Frontal cortex (tissue), 4 donors: ENCODE results near the gene MT1M. TPM values are rescaled to one million over a fixed set of nuclear protein-coding genes. Genes with fewer than 3 reads are reported as not detected.

Source experiments
- DNase-seq, 2 donors: peaks; one replicate each; pipeline ENCODE4 v3.0.0; 2012; ENCODE audit warnings: low spot score in 2 of 2
- FAIRE-seq: peaks from 2 replicates; lab custom pipeline; 2012; peaks lifted over from hg19 to GRCh38; lab: Jason Lieb, UNC
- total RNA-seq: library from RNA; depleted of rRNA; stranded (reverse); fragments of >200 nt; gene quantifications from one replicate; pipeline ENCODE4 v1.2.3, GENCODE V29; 2014
- donor health status: control.
- donor health status: control.
- donor health status: control.

Gene MT1M
- total RNA-seq, 1 donor from 2014 or later: not detected

DNA sequence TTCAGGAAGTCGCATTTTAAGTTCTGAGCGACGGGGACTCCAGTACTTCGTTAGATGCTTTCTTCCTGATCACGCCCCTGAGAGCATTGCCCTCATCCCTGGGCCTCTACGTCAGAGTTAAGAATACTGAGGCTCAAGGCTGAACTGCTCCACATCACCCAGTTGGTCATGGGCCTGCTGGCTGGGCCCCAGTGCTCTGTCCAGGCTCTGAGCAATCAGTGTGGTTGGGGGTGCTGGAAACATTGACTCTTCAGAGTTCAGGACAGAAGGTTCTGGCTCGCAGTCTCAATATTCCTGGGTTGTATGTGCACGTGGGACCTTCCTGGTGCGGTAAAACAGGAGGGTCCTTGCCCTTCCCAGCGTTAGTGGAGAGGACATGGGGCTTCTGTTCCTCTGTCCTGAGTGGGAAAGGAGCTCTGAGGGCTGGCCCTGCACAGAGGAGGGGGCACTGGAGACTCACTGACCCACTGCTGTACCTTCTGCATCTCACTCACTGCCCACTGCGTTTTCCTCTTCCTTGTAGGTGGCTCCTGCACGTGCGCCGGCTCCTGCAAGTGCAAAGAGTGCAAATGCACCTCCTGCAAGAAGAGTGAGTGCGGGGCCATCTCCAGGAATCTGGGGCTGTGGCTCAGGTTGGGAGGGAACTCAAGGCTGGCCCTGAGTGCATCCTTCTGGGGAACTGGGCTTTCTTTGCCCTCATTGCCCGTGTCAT is 6.4 kb upstream of the MT1M start:
- FAIRE-seq (no peak), DNase-seq (no peak)

DNA sequence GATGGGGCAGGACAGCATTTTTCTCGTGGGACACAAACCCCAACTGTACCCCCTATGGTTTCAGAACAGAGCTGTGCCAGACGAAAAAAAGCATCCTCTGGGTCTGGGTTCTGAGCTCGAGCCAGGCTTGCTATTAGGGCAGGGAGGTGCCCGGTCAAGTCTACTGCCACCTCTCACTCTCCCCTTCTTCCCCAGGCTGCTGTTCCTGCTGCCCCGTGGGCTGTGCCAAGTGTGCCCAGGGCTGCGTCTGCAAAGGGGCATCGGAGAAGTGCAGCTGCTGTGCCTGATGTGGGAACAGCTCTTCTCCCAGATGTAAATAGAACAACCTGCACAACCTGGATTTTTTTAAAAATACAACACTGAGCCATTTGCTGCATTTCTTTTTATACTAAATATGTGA is 5.8 kb upstream of the MT1M start:
- DNase-seq (no peak), FAIRE-seq (no peak)

DNA sequence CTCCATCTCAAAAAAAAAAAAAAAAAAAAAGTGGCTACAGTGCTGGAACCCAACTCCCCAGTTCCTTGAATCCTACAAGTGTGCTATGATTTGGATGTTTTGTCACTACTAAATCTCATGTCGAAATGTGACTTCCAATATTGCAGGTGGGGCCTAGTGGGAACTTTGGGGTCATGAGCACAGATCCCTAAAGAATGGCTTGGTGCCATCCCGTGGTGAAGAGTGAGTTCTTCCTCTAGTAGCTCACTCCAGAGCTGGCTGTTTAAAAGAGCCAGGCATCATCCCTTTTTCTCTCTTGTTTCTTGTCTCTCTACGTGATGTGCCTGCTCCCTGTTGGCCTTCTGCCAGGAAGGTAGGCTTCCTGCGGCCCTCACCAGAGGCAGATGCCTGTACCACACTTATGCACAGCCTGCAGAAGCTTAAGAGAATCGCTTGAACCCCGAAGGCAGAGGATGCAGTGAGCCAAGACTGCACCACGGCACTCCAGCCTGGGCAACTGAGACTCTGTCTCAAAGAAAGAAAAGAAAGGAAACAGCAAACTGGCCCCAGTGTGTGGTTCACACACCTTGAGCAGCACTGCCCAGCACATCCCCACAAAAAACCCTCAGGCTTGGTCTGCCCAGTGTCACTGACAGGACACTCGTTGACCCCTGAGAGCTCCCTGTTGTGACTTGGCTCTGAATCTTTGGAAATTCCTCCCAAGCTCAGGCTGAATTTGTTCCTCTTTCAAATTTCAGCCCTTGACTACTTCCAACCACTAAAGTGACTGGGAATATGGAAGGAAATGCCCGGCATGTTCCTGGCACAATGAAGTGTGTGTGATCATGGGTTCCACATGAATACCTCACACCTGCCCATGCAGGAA is 3.7 kb upstream of the MT1M start:
- FAIRE-seq (no peak), DNase-seq (no peak)

DNA sequence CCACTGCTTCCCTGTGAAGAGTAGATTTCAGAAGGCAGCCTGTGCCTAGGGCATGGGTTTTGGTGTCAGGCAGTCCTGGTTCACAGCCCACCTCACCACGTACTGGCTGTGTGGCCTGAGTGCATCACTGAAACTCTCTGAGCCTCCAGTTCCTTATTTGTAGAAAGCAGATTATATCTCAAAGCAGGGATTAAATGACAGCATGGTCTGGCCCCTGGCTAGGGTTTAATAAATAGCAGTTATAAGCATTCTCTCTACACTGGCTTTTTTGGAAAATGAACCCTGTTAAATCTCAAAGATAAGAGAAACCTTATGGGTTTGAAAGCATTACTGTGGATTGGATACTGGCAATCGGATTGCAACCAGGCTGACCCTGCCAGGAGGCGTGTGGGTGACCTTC is 2.9 kb upstream of the MT1M start:
- DNase-seq (no peak), FAIRE-seq (no peak)

DNA sequence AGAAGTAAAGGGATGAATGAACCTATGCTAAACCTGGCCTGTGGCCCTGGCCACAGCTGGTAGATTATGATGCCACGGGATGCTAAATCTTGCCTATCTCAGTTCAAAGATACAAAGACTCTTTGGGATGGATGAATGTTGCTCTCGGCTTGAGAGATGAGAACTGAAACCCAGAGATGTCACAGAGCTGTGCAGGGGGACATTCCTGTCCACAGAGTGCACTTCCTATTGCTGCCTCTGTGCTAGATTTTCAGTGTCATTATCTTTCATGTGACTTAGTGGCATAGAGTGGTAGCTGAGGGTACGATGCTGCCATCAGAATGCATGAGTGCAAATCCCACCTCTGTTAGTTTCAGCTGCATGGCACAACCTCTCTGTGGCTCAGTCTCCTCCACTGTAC is 2.3 kb upstream of the MT1M start:
- DNase-seq (no peak), FAIRE-seq (no peak)

DNA sequence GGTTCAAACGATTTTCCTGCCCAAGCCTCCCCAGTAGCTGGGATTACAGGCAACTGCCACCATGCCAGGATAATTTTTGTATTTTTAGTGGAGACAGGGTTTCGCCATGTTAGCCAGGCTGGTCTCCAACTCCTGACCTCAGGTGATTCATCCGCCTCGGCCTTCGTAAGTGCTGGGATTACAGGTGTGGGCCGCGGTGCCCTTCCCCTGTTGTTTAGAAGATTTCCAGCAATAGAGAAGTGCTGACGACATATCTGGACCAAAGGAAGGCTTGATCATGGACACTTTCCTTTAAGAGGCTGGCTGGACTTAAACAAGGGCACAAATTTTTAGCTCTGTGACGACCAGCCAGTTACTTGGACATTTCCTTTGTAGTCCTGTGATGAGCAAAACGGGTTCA is 1.3 kb upstream of the MT1M start:
- no peak for DNase-seq
- no peak for FAIRE-seq

DNA sequence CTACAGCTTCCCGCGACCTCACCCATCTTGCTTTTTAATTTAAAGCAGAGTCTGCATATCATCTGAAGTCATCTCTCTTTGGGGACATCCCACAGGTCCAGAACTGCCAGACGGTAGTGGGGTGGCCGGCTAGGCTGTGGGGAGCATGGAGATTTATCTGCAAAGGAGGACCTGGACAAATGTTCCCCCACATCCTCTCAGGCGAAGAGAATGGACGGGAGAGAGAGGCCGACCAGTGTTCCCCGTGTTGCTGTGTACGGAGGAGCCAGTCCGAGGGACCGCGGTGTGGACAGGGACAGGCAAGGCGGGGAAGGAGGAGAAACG is 665 bp upstream of the MT1M start:
- FAIRE-seq: no peak
- DNase-seq: no peak

DNA sequence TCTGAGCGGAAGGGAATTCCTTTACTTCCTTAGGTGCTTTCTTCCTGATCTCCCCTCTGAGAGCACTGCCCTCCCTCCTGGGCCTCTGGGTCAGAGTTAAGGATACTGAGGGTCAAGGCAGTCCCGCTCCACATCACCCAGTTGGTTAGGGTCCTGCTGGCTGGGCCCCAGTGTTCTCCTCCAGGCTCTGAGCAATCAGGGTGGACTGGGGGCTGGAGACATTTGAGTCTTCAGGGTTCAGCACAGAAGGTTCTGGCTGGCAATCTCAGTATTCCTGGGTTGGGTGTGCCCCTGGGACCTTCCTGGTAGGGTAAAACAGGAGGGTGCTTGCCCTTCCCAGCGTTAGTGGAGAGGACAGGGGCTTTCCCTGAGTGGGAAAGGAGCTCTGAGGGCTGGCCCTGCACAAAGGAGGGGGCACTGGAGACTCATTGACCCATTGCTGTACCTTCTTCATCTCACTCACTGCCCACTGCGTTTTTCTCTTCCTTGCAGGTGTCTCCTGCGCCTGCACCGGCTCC is 448 bp downstream of the MT1M start:
- no peak for FAIRE-seq

DNA sequence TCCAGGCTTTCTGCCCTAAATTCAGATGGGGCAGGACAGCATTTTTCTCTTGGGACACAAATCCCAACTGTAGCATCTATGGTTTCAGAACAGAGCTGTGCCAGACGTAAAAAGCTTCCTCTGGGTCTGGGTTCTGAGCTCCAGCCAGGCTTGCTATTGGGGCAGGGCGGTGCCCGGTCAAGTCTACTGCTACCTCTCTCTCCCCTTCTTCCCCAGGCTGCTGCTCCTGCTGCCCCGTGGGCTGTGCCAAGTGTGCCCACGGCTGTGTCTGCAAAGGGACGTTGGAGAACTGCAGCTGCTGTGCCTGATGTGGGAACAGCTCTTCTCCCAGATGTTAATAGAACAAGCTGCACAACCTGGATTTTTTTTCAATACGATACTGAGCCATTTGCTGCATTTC is 1.1 kb downstream of the MT1M start:
- DNase-seq (no peak), FAIRE-seq (no peak)

More for the DNA sequence above, 448 bp downstream of the MT1M start:
- no peak for DNase-seq

DNA sequence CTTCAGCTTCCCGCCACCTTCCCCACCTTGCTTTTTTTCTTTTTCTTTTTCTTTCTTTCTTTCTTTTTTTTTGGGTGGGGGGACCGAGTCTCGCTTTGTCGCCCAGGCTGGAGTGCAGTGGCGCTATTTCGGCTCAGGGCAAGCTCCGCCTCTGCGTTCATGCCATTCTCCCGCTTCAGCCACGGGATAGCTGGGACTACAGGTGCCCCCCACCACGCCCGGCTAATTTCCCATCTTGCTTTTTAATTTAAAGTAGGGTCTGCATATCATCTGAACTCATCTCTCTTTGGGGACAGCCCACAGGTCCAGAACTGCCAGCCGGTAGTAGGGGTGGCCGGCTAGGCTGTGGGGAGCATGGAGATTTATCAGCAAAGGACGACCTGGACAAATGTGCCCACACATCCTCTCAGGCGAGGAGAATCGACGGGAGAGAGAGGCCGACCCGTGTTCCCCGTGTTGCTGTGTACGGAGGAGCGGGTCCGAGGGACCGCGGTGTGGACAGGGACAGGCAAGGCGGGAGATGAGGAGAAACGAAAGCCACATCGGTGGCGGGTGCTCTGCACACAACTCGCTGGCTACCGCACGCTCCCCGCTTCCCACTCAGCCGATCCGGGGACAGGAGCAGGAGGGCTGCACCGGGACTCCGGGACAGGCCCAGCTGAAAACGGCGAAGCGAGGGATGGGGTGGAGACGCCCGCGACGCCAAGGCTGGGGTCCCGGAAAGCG is 2.4 kb downstream of the MT1M start:
- DNase-seq (no peak), FAIRE-seq (no peak)

DNA sequence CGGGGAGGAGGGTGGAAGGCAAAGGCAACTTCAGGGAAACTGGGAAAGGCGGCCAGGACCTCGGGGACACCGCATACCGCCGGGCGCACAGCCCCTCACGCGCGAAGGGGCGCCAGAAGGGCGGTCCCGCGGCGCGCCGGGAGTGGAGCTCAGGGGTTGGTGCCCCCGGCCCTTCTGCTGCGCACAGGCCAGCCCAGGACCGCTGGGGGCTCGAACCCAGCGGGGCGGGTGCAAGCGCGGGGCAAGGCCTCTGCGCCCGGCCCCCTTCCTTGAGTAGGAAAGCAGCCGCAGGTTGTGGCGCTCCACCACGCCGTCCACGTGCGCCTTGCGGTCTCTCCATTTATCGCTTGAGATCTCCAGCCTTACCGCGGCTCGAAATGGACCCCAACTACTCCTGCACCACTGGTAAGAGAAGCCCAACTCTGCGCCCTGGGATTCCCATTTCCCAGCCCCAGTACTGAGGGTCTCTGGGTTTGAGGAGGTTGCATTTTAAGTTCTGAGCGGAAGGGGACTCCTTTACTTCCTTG is 3.0 kb downstream of the MT1M start:
- DNase-seq (no peak), FAIRE-seq (no peak)

DNA sequence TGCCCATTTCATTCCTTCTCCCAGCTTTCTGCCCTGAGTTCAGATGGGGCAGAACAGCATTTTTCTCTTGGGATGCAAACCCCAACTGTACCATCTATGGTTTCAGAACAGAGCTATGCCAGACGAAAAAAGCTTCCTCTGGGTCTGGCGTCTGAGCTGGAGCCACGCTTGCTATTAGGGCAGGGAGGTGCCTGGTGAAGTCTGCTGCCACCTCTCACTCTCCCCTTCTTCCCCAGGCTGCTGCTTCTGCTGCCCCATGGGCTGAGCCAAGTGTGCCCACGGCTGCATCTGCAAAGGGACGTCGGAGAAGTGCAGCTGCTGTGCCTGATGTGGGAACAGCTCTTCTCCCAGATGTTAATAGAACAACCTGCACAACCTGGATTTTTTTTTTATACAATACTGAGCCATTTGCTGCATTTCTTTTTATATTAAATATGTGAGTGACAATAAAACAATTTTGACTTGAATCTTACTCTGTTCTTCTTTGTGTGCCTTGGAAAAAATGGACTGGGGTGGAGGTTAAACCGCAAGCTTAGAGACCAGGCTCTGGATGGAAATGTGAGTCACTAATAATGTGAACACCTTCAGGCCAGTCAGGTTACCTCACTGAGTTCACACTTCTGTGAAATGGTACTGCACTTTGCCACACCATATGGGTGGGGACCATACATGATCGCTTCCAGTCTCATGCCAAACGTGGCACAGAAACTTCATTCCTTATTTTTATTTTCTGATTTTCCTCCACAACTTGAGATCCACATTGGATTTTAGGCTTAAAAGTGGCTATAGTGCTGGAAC is 4.4 kb downstream of the MT1M start:
- DNase-seq: no peak
- FAIRE-seq: no peak

DNA sequence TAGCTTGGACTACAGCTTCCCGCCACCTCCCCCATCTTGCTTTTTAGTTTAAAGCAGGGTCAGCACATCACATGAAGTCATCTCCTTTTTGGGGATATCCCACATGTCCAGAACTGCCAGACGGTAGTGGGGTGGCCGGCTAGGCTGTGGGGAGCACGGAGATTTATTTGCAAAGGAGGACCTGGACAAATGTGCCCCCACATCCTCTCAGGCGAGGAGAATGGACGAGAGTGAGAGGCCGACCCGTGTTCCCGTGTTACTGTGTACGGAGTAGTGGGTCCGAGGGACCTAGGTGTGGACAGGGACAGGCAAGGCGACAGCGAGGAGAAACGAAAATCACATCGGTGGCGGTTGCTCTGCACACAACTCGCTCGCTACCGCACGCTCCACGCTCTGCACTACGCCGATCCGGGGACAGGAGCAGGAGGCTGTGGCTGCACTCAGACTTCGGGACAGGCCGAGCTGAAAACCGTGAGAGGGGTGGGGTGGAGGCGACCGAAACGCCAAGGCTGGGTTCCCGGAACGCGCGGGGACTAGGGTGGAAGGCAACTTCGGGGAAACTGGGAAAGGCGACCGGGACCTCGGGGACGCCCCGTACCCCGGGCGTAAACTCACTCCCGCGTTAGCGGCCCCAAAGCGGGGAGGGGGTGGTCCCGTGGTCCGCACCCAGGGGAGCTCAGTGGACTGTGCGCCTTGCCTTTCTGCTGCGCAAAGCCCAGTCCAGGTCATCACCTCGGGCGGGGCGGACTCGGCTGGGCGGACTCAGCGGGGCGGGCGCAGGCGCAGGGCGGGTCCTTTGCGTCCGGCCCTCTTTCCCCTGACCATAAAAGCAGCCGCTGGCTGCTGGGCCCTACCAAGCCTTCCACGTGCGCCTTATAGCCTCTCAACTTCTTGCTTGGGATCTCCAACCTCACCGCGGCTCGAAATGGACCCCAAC is 5.6 kb downstream of the MT1M start, which contains the start of gene MT1A:
Gene MT1A, plus strand, starts transcription at position 853 of the 937 bp plus-strand sequence. Its CDS starts 73 bp downstream, at position 926.
- DNase-seq (peak; percentile 54 to 71), FAIRE-seq (no peak)

DNA sequence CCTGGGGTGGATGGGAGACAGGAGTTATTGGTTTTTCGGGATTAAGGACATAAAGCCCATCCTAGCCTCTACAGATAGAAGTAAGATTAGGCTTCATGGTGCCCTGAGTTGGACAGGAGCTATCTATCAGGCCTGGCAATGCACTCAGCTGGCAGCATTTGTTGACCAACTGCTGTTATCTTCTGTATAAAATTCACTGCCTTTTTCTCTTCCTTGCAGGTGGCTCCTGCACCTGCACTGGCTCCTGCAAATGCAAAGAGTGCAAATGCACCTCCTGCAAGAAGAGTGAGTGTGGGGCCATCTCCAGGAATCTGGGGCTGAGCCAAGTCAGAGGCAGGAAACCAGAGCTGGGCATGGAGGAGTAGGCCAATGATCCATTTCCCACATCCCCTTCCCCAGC is 6.6 kb downstream of the MT1M start:
- FAIRE-seq: no peak
- no peak for DNase-seq

DNA sequence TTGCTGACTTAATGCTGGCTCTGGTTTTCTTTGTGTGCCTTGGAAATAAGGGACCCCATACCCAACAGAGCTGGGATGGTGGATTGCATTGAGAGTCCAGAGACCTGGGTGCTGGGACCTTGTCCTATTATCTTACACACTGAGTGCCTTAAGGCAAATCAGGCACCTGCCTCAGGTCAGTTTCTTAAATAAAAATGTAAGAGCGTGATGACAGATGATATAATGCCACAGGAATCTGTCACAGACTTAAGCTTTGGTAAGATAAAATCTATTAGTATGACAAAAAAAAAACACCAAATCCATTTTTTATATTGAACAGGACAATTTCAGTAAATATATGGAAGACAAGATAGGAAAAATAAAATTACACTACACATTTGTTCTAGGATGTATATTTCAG is 7.6 kb downstream of the MT1M start:
- FAIRE-seq (no peak), DNase-seq (no peak)

DNA sequence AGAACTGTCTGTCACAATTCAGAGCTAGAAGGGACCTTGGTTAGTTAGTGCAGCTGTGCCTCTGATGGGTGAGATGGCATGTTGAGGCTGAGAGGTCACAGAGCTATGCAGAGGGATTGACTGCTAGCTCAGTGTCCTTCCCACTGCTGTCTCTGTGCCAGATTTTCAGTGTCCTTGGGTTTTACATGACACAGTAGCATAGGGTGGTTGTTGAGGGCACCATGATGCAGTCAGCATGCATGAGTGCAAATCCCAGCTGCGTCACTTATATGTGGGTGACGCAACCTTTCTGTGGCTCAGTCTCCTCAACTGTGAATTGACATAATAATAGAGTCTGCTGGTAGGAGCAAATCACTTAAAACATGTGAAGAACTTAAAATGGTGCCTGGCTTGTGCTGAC is 8.7 kb downstream of the MT1M start:
- FAIRE-seq (no peak), DNase-seq (no peak)

DNA sequence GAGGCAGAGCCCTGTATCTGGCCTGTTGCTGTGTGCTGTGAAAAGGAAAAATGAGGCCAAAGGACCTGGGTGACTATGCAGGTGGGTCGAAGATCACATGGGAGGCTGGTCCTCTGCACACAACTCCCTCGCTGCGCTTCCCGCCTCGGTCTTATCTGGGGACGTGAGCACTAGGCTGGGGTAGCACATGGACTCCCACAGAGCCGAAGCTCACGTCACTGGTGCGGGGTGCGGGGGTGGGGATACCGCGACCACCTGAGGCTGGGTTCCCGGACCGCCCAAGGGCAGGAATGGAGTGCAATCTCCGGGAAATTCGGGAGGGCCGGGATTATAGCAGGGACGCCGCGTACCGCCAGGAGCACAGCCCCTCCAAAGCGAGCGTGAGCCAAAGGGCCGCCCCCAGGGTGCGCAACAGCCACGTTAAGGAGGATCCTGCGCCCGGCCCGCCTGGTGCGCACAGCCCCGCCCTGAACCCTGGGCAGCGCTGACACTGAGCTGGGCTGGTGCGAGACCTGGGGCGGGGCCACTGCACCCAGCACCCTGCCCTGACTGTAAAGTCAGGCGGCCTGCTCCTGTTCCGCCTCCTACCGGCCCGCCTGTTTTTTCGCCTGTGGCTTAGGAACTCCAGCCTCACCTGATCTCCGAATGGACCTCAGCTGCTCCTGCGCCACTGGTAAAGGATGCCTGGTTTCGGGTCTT is 10.8 kb downstream of the MT1M start:
- DNase-seq: peak in 1 of 2 donors; percentile 56
- FAIRE-seq: no peak

DNA sequence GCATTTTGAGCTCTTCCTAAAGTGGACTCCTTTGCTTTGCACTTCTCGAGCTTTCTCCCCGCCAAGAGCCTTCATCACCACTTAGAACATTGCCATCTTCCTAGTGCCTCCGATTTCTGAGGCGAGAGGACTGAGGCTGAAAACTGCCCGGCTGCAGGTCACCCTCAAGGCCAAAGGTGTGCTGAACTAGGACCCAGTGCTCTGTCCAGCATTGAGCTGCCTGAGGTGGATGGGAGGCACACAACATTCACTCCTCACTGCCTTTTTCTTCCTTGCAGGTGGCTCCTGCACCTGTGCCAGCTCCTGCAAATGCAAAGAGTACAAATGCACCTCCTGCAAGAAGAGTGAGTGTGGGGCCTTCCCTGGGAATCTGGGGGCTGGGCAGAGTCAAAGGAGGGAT is 11.4 kb downstream of the MT1M start:
- no peak for DNase-seq
- no peak for FAIRE-seq
